OCI-LY7 (cell line): Measurements from ENCODE around the gene CCDC87. TPM values are rescaled to one million over a fixed set of nuclear protein-coding genes. Genes with fewer than 3 reads are reported as not detected.

Experiments
- BruUV-seq: library from RNA; stranded (reverse); fragments of 400-500 nt; replicated peaks from 2 replicates; lab custom pipeline; 2021; lab: Mats Ljungman, UMichigan
- CTCF ChIA-PET: fragments of 300-600 bp; sonication (Branson Sonifier 250); formaldehyde crosslinking; loops from one replicate; lab custom pipeline; 2022; ENCODE audit warnings: antibody characterized with exemption; ENCODE audit not compliant: unreplicated experiment; lab: Charles Lee
- POLR2A ChIA-PET: fragments of 300-600 bp; sonication (Branson Sonifier 250); formaldehyde crosslinking; loops from one replicate; lab custom pipeline; 2022; ENCODE audit warnings: antibody characterized with exemption; lab: Charles Lee
- DNase-seq: peaks from one replicate; pipeline ENCODE4 v3.0.0-alpha.2; 2015; ENCODE audit warnings: low spot score
- H2AFZ ChIP-seq: fragments of 200-600 bp; sonication (generic), shearing (Covaris generic); 2 replicates; pipeline ENCODE4 v1.6.1; 2014; ENCODE audit warnings: mild to moderate bottlenecking, antibody characterized with exemption, low read length, moderate library complexity
- H3K27ac ChIP-seq: fragments of 200-600 bp; sonication (generic); 2 replicates; pipeline ENCODE4 v1.5.1; 2014; ENCODE audit warnings: mixed run types, low read depth, mild to moderate bottlenecking, moderate library complexity, low read length, inconsistent platforms; ENCODE audit not compliant: poor library complexity, severe bottlenecking
- H3K36me3 ChIP-seq: fragments of 200-600 bp; sonication (generic); 2 replicates; pipeline ENCODE4 v1.6.1; 2014; ENCODE audit warnings: mild to moderate bottlenecking, antibody characterized with exemption, low read length, moderate library complexity, mixed read lengths; ENCODE audit not compliant: insufficient read depth
- H3K4me1 ChIP-seq: fragments of 200-600 bp; sonication (generic); 2 replicates; pipeline ENCODE4 v1.5.1; 2014; ENCODE audit warnings: mild to moderate bottlenecking, low read length; ENCODE audit not compliant: insufficient read depth, poor library complexity, severe bottlenecking
- H3K4me2 ChIP-seq: fragments of 200-600 bp; sonication (generic); 2 replicates; pipeline ENCODE4 v1.6.1; 2014; ENCODE audit warnings: mild to moderate bottlenecking, low read length
- H3K4me3 ChIP-seq: fragments of 200-600 bp; sonication (generic); 2 replicates; pipeline ENCODE4 v1.5.1; 2014; ENCODE audit warnings: mild to moderate bottlenecking, low read depth, low read length; ENCODE audit not compliant: poor library complexity, severe bottlenecking
- H3K79me2 ChIP-seq: fragments of 200-600 bp; sonication (generic); 2 replicates; pipeline ENCODE4 v1.6.1; 2016; ENCODE audit warnings: low read depth, mild to moderate bottlenecking, low read length, moderate library complexity, mixed read lengths; ENCODE audit not compliant: insufficient read depth
- H3K9me2 ChIP-seq: fragments of 200-600 bp; sonication (generic); 2 replicates; pipeline ENCODE4 v1.6.1; 2016; ENCODE audit warnings: mild to moderate bottlenecking, low read length, mixed read lengths; ENCODE audit not compliant: insufficient read depth
- H3K9me3 ChIP-seq: fragments of 200-600 bp; sonication (generic); 2 replicates; pipeline ENCODE4 v1.6.1; 2014; ENCODE audit warnings: mild to moderate bottlenecking, mixed run types, low read length, mixed read lengths
- H4K20me1 ChIP-seq: fragments of 200-600 bp; sonication (generic); 2 replicates; pipeline ENCODE4 v1.6.1; 2014; ENCODE audit warnings: mild to moderate bottlenecking, antibody characterized with exemption, low read length, moderate library complexity, mixed read lengths; ENCODE audit not compliant: insufficient read depth
- EZH2phosphoT487 ChIP-seq: fragments of 200-600 bp; sonication (generic); IDR thresholded peaks from 2 replicates; pipeline ENCODE4 v1.6.1; 2018; ENCODE audit warnings: low read depth, borderline replicate concordance, mild to moderate bottlenecking, mixed run types, antibody characterized with exemption, low read length, moderate library complexity, mixed read lengths
- intact Hi-C: fragments of 100-400 bp; cut with micrococcal nuclease; formaldehyde crosslinking; loops from one replicate; pipeline ENCODE4 v1.10.0; 2022; ENCODE audit not compliant: unreplicated experiment
- total RNA-seq, 2 experiments: library from RNA; depleted of rRNA in 1 of 2; stranded (reverse); fragments of >200 nt in 1 of 2; shearing (Covaris generic) in 1 of 2; gene quantifications; 2 replicates each; pipeline ENCODE4 v1.2.3, GENCODE V29; 2014 to 2022
- TF ChIP-seq, protein P1 (sequence below): fragments of 200-600 bp; sonication (generic); conservative IDR thresholded peaks from 2 replicates; pipeline ENCODE4 v1.5.1; 2014; ENCODE audit warnings: mild to moderate bottlenecking, antibody characterized with exemption, low read length, moderate library complexity, mixed read lengths

The CCDC87 gene
- total RNA-seq, 2 experiments from 2014 or later = 0.13 to 0.36 TPM

DNA sequence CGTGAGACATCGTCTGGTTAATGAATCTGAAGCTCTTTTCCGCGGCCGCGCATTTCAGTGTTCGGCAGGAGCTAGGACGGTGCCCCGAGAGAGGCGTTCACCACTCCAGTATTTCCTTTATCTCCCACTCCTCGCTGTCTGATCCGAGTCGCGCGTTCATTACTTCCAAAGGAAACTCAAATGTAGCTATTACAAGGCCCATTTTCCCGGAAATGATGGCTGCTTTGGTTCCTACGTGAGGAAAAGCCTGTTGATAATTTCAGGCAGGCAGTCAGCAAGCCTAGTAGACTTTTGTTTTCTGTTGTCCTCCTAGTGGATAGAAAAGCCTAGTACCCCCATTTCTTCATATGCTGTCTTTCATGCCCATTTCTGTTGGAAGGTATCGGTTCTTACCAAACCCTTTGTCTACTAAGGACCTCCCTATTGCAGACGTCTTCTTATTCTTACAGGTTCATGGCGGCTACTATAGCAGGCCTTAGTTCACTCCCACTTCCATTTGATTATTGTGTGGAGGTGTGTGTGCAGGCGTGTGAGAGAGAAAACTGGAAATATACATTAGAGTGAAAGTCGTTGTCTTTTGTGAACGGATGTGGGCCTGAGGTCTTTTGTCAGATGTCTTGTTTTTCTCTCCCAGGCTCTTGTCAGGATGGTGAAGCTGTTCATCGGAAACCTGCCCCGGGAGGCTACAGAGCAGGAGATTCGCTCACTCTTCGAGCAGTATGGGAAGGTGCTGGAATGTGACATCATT, 46.4 kb upstream of the CCDC87 start:
- ChIA-PET POLR2A (interaction anchor here (0.6 to 2.8 kb wide), 6 partner anchors 10 to 1627 kb away, joined by 3 to 16 read pairs (median 8); partner anchors contain the start of gene RBM14), CTCF (interaction anchor here (1.1 kb wide), 1 partner anchor 20 kb away, joined by 7 read pairs; no protein-coding TSS in a partner anchor)
- Histone ChIP-seq H3K79me2 (peaks cover 95% of the 10 kb centered on the region), H3K9me3 (no peaks in the 10 kb centered on the region), H3K4me3 (peak overlapping the region; percentile 95), H3K4me2 (peak overlapping the region; percentile 94), H3K36me3 (peaks cover 93% of the 10 kb centered on the region), H2AFZ (0 out of 2 replicates have a peak overlapping the region, but pooled peaks have one; percentile 22), H3K4me1 (peaks cover 55% of the 10 kb centered on the region), H3K27ac (peak overlapping the region; percentile 71), H3K9me2 (no peaks in the 10 kb centered on the region), H4K20me1 (peaks cover 45% of the 10 kb centered on the region)
- TF ChIP-seq, protein P1, sequence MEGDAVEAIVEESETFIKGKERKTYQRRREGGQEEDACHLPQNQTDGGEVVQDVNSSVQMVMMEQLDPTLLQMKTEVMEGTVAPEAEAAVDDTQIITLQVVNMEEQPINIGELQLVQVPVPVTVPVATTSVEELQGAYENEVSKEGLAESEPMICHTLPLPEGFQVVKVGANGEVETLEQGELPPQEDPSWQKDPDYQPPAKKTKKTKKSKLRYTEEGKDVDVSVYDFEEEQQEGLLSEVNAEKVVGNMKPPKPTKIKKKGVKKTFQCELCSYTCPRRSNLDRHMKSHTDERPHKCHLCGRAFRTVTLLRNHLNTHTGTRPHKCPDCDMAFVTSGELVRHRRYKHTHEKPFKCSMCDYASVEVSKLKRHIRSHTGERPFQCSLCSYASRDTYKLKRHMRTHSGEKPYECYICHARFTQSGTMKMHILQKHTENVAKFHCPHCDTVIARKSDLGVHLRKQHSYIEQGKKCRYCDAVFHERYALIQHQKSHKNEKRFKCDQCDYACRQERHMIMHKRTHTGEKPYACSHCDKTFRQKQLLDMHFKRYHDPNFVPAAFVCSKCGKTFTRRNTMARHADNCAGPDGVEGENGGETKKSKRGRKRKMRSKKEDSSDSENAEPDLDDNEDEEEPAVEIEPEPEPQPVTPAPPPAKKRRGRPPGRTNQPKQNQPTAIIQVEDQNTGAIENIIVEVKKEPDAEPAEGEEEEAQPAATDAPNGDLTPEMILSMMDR = no peak; the same call in 1 of the 2 replicates
- no peak for TF ChIP-seq EZH2phosphoT487
- DNase-seq = peak; percentile 50
- TSS peak; percentile 59 for BruUV-seq
- intact Hi-C loops = loop anchor here (2.0 to 5.0 kb wide), 2 partner anchors 38 to 62 kb away; partner anchors contain the start of gene RBM4B

DNA sequence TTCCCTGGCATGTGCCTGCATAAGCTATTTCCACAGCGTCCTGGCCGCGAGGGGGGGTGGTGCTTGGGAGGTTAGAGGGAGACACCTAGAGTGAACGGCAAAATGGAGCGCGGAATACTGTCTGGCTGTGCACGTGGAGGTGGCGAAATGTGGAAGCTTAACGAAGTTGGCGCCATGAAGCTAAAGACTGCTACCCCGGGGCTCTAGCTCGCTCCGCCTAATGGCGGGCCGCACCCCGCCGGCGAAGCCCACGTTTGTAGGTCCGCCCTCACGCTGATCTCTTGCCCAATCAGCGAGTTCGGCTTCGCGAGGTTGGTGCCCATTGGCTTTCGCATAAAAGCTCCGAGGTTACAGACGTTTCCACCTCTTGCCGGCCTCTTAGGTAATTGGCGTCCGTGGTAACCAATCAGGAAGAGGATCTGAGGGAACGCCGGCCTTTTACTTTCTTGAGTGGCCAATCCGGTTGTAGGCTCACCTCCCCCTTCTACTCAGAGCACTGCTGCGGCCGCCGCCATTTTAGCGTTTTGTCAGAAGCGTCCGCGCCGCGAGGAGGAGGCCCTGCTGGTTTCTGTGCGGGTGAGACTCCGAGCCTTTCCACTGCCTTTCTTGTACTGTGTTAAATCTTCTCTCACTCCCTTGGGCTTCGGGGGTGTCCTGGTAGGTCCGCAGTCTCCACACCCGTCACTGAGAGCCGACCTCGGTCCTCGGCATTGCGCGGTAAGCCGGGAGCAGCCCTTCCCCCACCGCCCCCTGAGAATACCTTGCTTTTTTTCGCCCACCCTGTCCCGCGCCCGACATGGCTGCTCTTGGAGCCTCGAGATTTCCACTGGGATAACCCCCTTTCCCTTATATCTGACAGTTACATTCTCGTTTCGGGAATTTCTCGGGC, 45.6 kb upstream of the CCDC87 start, which contains the start of gene RBM4:
RBM4 (plus strand) TSS at position 527 of the 889 bp plus-strand sequence. CDS start 1,009 bp downstream, outside the sequence.
- Histone ChIP-seq H2AFZ (0 out of 2 replicates have a peak within 1 kb of the TSS, but pooled peaks have one; percentile 22), H3K79me2 (peaks cover 95% of the 10 kb centered on the region), H3K9me3 (no peaks in the 10 kb centered on the region), H3K4me3 (peak within 1 kb of the TSS; percentile 95), H4K20me1 (peaks cover 40% of the 10 kb centered on the region), H3K9me2 (no peaks in the 10 kb centered on the region), H3K27ac (peak within 1 kb of the TSS; percentile 71), H3K36me3 (peaks cover 93% of the 10 kb centered on the region), H3K4me1 (peaks cover 55% of the 10 kb centered on the region), H3K4me2 (peak within 1 kb of the TSS; percentile 94)
- no TSS peak for BruUV-seq
- ChIA-PET CTCF (interaction anchor here (0.5 to 1.1 kb wide), 4 partner anchors 9 to 89 kb away, joined by 3 to 7 read pairs (median 3); no protein-coding TSS in a partner anchor), POLR2A (interaction anchor here (0.6 to 2.8 kb wide), 14 partner anchors 8 to 1628 kb away, joined by 3 to 16 read pairs (median 5); partner anchors contain the start of genes CCDC87, DPP3, RBM14 and RBM4B)
- peak; percentile 100 for DNase-seq
- intact Hi-C loops = loop anchor here (1.0 to 5.0 kb wide), 3 partner anchors 22 to 61 kb away; partner anchors contain the start of genes RBM14 and RBM4B
- TF ChIP-seq, protein P1 = 0 out of 2 replicates have a peak, but pooled peaks have one; percentile 29
- no peak for TF ChIP-seq EZH2phosphoT487
